ENCODE data around the gene OBP2B. TPM values are rescaled to one million over a fixed set of nuclear protein-coding genes. Genes with fewer than 3 reads are reported as not detected.

OBP2B gene
- total RNA-seq, 1 experiment from 2014 or later: not detected

DNA sequence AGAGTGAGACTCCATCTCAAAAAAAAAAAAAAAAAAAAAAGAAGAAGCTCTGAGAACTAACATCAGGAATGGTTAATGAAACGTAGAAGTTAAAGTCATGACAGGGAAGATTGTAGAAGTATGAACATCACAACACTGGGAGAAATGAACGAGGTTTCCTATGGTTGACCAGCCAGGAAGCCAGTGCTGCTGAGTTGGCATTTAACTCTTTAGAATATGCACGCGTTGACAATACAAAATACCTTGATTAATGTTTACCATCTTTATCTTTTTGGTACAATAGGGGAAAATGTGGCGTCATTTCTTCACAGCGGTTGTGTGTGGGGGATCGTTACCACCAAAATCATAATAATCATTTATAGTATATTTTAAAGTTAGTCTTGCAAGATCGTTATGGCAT, 33.9 kb upstream of the OBP2B start:
- BruUV-seq (replicated peaks): no TSS peak
- Histone ChIP-seq H3K36me3 (ENCODE audit: control insufficient read depth, insufficient read depth, low read length) (no peaks in the 10 kb centered on the region), H3K4me1 (ENCODE audit: control insufficient read depth, insufficient read depth, low read length) (no peaks in the 10 kb centered on the region), H3K27ac (ENCODE audit: low read length) (no peak overlapping the region), H3K27me3 (ENCODE audit: control insufficient read depth, insufficient read depth, low read length) (no peaks in the 10 kb centered on the region), H3K4me3 (ENCODE audit: low read depth in 2 of 2, low read length in 2 of 2) (no peak overlapping the region), H3K9me3 (ENCODE audit: control insufficient read depth, insufficient read depth, low read depth, low read length) (no peaks in the 10 kb centered on the region)
- no peak for ATAC-seq
- intact Hi-C loops (cut with micrococcal nuclease; ENCODE audit: unreplicated experiment) (no loop called here), in situ Hi-C loops (cut with HindIII; ENCODE audit: low pct_unique_long_range_greater_than_20kb, low sequenced_read_pairs) (no loop called here)
- no peak for DNase-seq (ENCODE audit: low read depth, low spot score)
- POLR2A ChIA-PET: interaction anchor here (0.7 kb wide), 1 partner anchor 91 kb away, joined by 5 read pairs; no protein-coding TSS in a partner anchor
- TF ChIP-seq TCF7L2 (IDR thresholded peaks at IDR 0.05; ENCODE audit: low read depth, low read length) (no peak), SIN3A (IDR thresholded peaks at IDR 0.05; ENCODE audit: borderline replicate concordance, insufficient read depth, low read depth, low read length) (no peak), POLR2AphosphoS5 (IDR thresholded peaks at IDR 0.05; ENCODE audit: low read depth, low read length) (no peak)
- TF ChIP-seq, protein P1, sequence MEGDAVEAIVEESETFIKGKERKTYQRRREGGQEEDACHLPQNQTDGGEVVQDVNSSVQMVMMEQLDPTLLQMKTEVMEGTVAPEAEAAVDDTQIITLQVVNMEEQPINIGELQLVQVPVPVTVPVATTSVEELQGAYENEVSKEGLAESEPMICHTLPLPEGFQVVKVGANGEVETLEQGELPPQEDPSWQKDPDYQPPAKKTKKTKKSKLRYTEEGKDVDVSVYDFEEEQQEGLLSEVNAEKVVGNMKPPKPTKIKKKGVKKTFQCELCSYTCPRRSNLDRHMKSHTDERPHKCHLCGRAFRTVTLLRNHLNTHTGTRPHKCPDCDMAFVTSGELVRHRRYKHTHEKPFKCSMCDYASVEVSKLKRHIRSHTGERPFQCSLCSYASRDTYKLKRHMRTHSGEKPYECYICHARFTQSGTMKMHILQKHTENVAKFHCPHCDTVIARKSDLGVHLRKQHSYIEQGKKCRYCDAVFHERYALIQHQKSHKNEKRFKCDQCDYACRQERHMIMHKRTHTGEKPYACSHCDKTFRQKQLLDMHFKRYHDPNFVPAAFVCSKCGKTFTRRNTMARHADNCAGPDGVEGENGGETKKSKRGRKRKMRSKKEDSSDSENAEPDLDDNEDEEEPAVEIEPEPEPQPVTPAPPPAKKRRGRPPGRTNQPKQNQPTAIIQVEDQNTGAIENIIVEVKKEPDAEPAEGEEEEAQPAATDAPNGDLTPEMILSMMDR (IDR thresholded peaks at IDR 0.05): no peak
- TF ChIP-seq, protein P2, sequence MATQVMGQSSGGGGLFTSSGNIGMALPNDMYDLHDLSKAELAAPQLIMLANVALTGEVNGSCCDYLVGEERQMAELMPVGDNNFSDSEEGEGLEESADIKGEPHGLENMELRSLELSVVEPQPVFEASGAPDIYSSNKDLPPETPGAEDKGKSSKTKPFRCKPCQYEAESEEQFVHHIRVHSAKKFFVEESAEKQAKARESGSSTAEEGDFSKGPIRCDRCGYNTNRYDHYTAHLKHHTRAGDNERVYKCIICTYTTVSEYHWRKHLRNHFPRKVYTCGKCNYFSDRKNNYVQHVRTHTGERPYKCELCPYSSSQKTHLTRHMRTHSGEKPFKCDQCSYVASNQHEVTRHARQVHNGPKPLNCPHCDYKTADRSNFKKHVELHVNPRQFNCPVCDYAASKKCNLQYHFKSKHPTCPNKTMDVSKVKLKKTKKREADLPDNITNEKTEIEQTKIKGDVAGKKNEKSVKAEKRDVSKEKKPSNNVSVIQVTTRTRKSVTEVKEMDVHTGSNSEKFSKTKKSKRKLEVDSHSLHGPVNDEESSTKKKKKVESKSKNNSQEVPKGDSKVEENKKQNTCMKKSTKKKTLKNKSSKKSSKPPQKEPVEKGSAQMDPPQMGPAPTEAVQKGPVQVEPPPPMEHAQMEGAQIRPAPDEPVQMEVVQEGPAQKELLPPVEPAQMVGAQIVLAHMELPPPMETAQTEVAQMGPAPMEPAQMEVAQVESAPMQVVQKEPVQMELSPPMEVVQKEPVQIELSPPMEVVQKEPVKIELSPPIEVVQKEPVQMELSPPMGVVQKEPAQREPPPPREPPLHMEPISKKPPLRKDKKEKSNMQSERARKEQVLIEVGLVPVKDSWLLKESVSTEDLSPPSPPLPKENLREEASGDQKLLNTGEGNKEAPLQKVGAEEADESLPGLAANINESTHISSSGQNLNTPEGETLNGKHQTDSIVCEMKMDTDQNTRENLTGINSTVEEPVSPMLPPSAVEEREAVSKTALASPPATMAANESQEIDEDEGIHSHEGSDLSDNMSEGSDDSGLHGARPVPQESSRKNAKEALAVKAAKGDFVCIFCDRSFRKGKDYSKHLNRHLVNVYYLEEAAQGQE (IDR thresholded peaks at IDR 0.05; ENCODE audit: insufficient read depth in 1 of 2, low read depth in 2 of 2, low read length in 1 of 2): no peak
- CTCF ChIA-PET: interaction anchor here (0.6 kb wide), 1 partner anchor 1115 kb away, joined by 8 read pairs; no protein-coding TSS in a partner anchor

DNA sequence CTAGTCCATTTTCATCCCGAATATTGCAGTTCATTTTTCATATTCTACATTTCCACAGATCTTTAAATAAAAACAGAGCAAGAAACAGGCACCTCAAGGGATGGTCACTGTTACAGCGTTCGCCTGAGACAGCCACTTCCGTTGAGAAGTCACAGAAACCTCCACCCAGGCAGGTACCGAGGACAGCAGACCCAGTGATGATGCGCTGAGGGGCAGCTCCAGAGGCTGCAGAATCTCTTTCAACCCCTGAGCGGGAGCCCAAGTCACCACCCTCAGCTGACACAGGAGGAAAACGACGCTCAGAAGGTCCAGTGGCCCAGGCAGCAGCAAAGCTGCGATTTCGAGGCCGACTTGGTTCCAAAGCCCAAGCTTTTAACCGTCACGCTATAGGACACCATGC, 33.2 kb upstream of the OBP2B start:
- in situ Hi-C loops (cut with HindIII; ENCODE audit: low pct_unique_long_range_greater_than_20kb, low sequenced_read_pairs): no loop called here
- H3K27ac ChIP-seq (ENCODE audit: low read length): no peak overlapping the region
- no peaks in the 10 kb centered on the region for H3K27me3 ChIP-seq (ENCODE audit: control insufficient read depth, insufficient read depth, low read length)
- H3K4me3 ChIP-seq (ENCODE audit: low read depth in 2 of 2, low read length in 2 of 2): no peak overlapping the region
- H3K36me3 ChIP-seq (ENCODE audit: control insufficient read depth, insufficient read depth, low read length): no peaks in the 10 kb centered on the region
- TF ChIP-seq, protein P2 (IDR thresholded peaks at IDR 0.05; ENCODE audit: insufficient read depth in 1 of 2, low read depth in 2 of 2, low read length in 1 of 2): no peak
- TF ChIP-seq POLR2AphosphoS5 (IDR thresholded peaks at IDR 0.05; ENCODE audit: low read depth, low read length) (no peak), SIN3A (IDR thresholded peaks at IDR 0.05; ENCODE audit: borderline replicate concordance, insufficient read depth, low read depth, low read length) (no peak), TCF7L2 (IDR thresholded peaks at IDR 0.05; ENCODE audit: low read depth, low read length) (no peak)
- TF ChIP-seq, protein P1 (IDR thresholded peaks at IDR 0.05): no peak
- no peaks in the 10 kb centered on the region for H3K4me1 ChIP-seq (ENCODE audit: control insufficient read depth, insufficient read depth, low read length)
- CTCF ChIA-PET: no interaction called here
- no peak for DNase-seq (ENCODE audit: low read depth, low spot score)
- no peaks in the 10 kb centered on the region for H3K9me3 ChIP-seq (ENCODE audit: control insufficient read depth, insufficient read depth, low read depth, low read length)
- POLR2A ChIA-PET: no interaction called here
- intact Hi-C loops (cut with micrococcal nuclease; ENCODE audit: unreplicated experiment): no loop called here
- ATAC-seq: no peak
- BruUV-seq (replicated peaks): no TSS peak

All from Panc1 (cell line).